WTC11 (cell line): ENCODE results near the gene CTXN3. TPM values are rescaled to one million over a fixed set of nuclear protein-coding genes. Genes with fewer than 3 reads are reported as not detected.

ENCODE experiments used
- ATAC-seq: fragments of 200-7000 bp; cut with Tn5 transposase; 2 replicates; pipeline ENCODE4 v1.10.0; 2021; ENCODE audit warnings: mild to moderate bottlenecking, moderate library complexity
- CTCF ChIA-PET: fragments of 300-600 bp; sonication (Branson Sonifier 250); formaldehyde crosslinking; loops from one replicate; lab custom pipeline; 2021; ENCODE audit warnings: antibody characterized with exemption; lab: Charles Lee
- POLR2A ChIA-PET: fragments of 350-600 bp; sonication (Branson Sonifier 250); formaldehyde crosslinking; loops from one replicate; lab custom pipeline; 2021; ENCODE audit warnings: antibody characterized with exemption; lab: Charles Lee
- DNase-seq: peaks from one replicate; pipeline ENCODE4 v3.0.0; 2021; ENCODE audit warnings: low spot score
- H3K27ac Mint-ChIP-seq: 2 replicates; pipeline ENCODE4 v1.8.0; 2021; ENCODE audit warnings: mixed read lengths
- H3K27me3 Mint-ChIP-seq: 2 replicates; pipeline ENCODE4 v1.8.0; 2021; ENCODE audit warnings: low read depth, mild to moderate bottlenecking, moderate library complexity, mixed read lengths
- H3K36me3 Mint-ChIP-seq: 2 replicates; pipeline ENCODE4 v1.8.0; 2021; ENCODE audit warnings: mixed read lengths
- H3K4me1 Mint-ChIP-seq: 2 replicates; pipeline ENCODE4 v1.8.0; 2022; ENCODE audit warnings: mixed read lengths
- H3K4me3 Mint-ChIP-seq: 2 replicates; pipeline ENCODE4 v1.8.0; 2021; ENCODE audit warnings: mild to moderate bottlenecking, moderate library complexity, mixed read lengths
- H3K9me3 Mint-ChIP-seq: 2 replicates; pipeline ENCODE4 v1.8.0; 2021; ENCODE audit warnings: mixed read lengths
- AR ChIP-seq: fragments of 250-450 bp; sonication (Bioruptor Pico); IDR thresholded peaks from 2 replicates; pipeline ENCODE4 v1.9.0; 2021; ENCODE audit warnings: mild to moderate bottlenecking
- ATF3 ChIP-seq: sonication (generic); formaldehyde crosslinking; conservative IDR thresholded peaks from 2 replicates; pipeline ENCODE4 v1.8.1; 2022; ENCODE audit warnings: mild to moderate bottlenecking, missing genetic modification reagents
- ELF4 ChIP-seq: sonication (generic); formaldehyde crosslinking; IDR thresholded peaks from 2 replicates; pipeline ENCODE4 v1.8.1; 2022; ENCODE audit warnings: low read depth, mild to moderate bottlenecking, moderate library complexity, missing genetic modification reagents
- FOXK1 ChIP-seq: sonication (generic); formaldehyde crosslinking; IDR thresholded peaks from 2 replicates; pipeline ENCODE4 v1.8.0; 2022; ENCODE audit warnings: mild to moderate bottlenecking, moderate library complexity, missing genetic modification reagents
- FOXP1 ChIP-seq: sonication (generic); formaldehyde crosslinking; IDR thresholded peaks from 2 replicates; pipeline ENCODE4 v1.8.0; 2022; ENCODE audit warnings: missing genetic modification reagents, mild to moderate bottlenecking, moderate library complexity, borderline replicate concordance
- HMGA2 ChIP-seq: fragments of 250-450 bp; sonication (Bioruptor Pico); IDR thresholded peaks from 2 replicates; pipeline ENCODE4 v1.4.0; 2021; ENCODE audit warnings: mild to moderate bottlenecking, moderate library complexity
- JUN ChIP-seq: sonication (generic); formaldehyde crosslinking; IDR thresholded peaks from 2 replicates; pipeline ENCODE4 v1.8.0; 2023; ENCODE audit warnings: mild to moderate bottlenecking, missing genetic modification reagents
- MXD4 ChIP-seq: fragments of 250-450 bp; sonication (Bioruptor Pico); IDR thresholded peaks from 2 replicates; pipeline ENCODE4 v1.8.0; 2021; ENCODE audit warnings: mild to moderate bottlenecking, moderate library complexity, borderline replicate concordance
- NFE2L1 ChIP-seq: sonication (generic); formaldehyde crosslinking; IDR thresholded peaks from 2 replicates; pipeline ENCODE4 v1.8.1; 2023; ENCODE audit warnings: missing genetic modification reagents
- NFYB ChIP-seq: sonication (generic); formaldehyde crosslinking; conservative IDR thresholded peaks from 2 replicates; pipeline ENCODE4 v1.8.0; 2022; ENCODE audit warnings: low read depth, missing genetic modification reagents
- NR1H2 ChIP-seq: sonication (generic); formaldehyde crosslinking; IDR thresholded peaks from 2 replicates; pipeline ENCODE4 v1.9.0; 2021; ENCODE audit warnings: mild to moderate bottlenecking, moderate library complexity, missing genetic modification reagents
- NR3C1 ChIP-seq: sonication (generic); formaldehyde crosslinking; conservative IDR thresholded peaks from 2 replicates; pipeline ENCODE4 v1.8.1; 2023; ENCODE audit warnings: low read depth, mild to moderate bottlenecking, missing genetic modification reagents
- ZMAT4 ChIP-seq: fragments of 250-450 bp; sonication (Bioruptor Pico); IDR thresholded peaks from 2 replicates; pipeline ENCODE4 v1.9.0; 2021; ENCODE audit warnings: mild to moderate bottlenecking
- ZNF121 ChIP-seq: sonication (generic); formaldehyde crosslinking; IDR thresholded peaks from 2 replicates; pipeline ENCODE4 v1.8.0; 2023; ENCODE audit warnings: missing genetic modification reagents
- ZNF671 ChIP-seq: fragments of 250-450 bp; sonication (Bioruptor Pico); IDR thresholded peaks from 2 replicates; pipeline ENCODE4 v1.8.0; 2021; ENCODE audit warnings: mild to moderate bottlenecking
- total RNA-seq: library from RNA; stranded (reverse); gene quantifications from 3 replicates; pipeline ENCODE4 v1.2.3, GENCODE V29; 2021
- TF ChIP-seq, protein P1 (sequence below): fragments of 250-450 bp; sonication (Bioruptor Pico); IDR thresholded peaks from 2 replicates; pipeline ENCODE4 v2.1.2; 2022; ENCODE audit warnings: mild to moderate bottlenecking, moderate library complexity
- TF ChIP-seq, protein P2 (sequence below): fragments of 250-450 bp; sonication (Bioruptor Pico); IDR thresholded peaks from 2 replicates; pipeline ENCODE4 v1.9.0; 2021; ENCODE audit warnings: mild to moderate bottlenecking, borderline replicate concordance

The CTXN3 gene
- total RNA-seq, 1 experiment from 2014 or later: not detected

GRCh38 chr5:127652952-127653611, 4.2 kb downstream of the CTXN3 start:
- Mint-ChIP-seq H3K27ac (no peak overlapping the region), H3K27me3 (no peaks in the 10 kb centered on the region), H3K36me3 (no peaks in the 10 kb centered on the region), H3K9me3 (no peaks in the 10 kb centered on the region), H3K4me1 (peaks cover 31% of the 10 kb centered on the region), H3K4me3 (no peak overlapping the region)
- DNase-seq (no peak), ATAC-seq (no peak)
- ChIA-PET CTCF (no interaction called here), POLR2A (no interaction called here)
- no peak for TF ChIP-seq ZMAT4 (CRISPR knock-in tag)
- no peak for TF ChIP-seq FOXP1 (CRISPR knock-in tag)
- TF ChIP-seq, protein P1, sequence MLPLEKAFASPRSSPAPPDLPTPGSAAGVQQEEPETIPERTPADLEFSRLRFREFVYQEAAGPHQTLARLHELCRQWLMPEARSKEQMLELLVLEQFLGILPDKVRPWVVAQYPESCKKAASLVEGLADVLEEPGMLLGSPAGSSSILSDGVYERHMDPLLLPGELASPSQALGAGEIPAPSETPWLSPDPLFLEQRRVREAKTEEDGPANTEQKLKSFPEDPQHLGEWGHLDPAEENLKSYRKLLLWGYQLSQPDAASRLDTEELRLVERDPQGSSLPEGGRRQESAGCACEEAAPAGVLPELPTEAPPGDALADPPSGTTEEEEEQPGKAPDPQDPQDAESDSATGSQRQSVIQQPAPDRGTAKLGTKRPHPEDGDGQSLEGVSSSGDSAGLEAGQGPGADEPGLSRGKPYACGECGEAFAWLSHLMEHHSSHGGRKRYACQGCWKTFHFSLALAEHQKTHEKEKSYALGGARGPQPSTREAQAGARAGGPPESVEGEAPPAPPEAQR (CRISPR knock-in tag): no peak
- no peak for TF ChIP-seq NFYB (CRISPR knock-in tag)
- no peak for TF ChIP-seq ZNF671 (CRISPR knock-in tag)
- TF ChIP-seq JUN (CRISPR knock-in tag): no peak
- no peak for TF ChIP-seq FOXK1 (CRISPR knock-in tag)
- no peak for TF ChIP-seq MXD4 (CRISPR knock-in tag)
- no peak for TF ChIP-seq NR1H2 (CRISPR knock-in tag)
- TF ChIP-seq ZNF121 (CRISPR knock-in tag): no peak
- no peak for TF ChIP-seq AR
- TF ChIP-seq NFE2L1 (CRISPR knock-in tag): no peak
- TF ChIP-seq HMGA2 (CRISPR knock-in tag): no peak
- no peak for TF ChIP-seq ELF4 (CRISPR knock-in tag)
- TF ChIP-seq ATF3 (CRISPR knock-in tag): no peak
- TF ChIP-seq, protein P2, sequence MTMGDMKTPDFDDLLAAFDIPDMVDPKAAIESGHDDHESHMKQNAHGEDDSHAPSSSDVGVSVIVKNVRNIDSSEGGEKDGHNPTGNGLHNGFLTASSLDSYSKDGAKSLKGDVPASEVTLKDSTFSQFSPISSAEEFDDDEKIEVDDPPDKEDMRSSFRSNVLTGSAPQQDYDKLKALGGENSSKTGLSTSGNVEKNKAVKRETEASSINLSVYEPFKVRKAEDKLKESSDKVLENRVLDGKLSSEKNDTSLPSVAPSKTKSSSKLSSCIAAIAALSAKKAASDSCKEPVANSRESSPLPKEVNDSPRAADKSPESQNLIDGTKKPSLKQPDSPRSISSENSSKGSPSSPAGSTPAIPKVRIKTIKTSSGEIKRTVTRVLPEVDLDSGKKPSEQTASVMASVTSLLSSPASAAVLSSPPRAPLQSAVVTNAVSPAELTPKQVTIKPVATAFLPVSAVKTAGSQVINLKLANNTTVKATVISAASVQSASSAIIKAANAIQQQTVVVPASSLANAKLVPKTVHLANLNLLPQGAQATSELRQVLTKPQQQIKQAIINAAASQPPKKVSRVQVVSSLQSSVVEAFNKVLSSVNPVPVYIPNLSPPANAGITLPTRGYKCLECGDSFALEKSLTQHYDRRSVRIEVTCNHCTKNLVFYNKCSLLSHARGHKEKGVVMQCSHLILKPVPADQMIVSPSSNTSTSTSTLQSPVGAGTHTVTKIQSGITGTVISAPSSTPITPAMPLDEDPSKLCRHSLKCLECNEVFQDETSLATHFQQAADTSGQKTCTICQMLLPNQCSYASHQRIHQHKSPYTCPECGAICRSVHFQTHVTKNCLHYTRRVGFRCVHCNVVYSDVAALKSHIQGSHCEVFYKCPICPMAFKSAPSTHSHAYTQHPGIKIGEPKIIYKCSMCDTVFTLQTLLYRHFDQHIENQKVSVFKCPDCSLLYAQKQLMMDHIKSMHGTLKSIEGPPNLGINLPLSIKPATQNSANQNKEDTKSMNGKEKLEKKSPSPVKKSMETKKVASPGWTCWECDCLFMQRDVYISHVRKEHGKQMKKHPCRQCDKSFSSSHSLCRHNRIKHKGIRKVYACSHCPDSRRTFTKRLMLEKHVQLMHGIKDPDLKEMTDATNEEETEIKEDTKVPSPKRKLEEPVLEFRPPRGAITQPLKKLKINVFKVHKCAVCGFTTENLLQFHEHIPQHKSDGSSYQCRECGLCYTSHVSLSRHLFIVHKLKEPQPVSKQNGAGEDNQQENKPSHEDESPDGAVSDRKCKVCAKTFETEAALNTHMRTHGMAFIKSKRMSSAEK: no peak

- H3K27me3 Mint-ChIP-seq: no peaks in the 10 kb centered on the region
- ChIA-PET CTCF (no interaction called here), POLR2A (no interaction called here)
- H3K27ac Mint-ChIP-seq: no peak overlapping the region
- no peak for ATAC-seq
- H3K9me3 Mint-ChIP-seq: no peaks in the 10 kb centered on the region
- no peak for TF ChIP-seq NR3C1 (CRISPR knock-in tag)
- TF ChIP-seq ATF3 (CRISPR knock-in tag): no peak
- no peak for TF ChIP-seq FOXK1 (CRISPR knock-in tag)
- no peaks in the 10 kb centered on the region for H3K36me3 Mint-ChIP-seq
- no peak overlapping the region for H3K4me3 Mint-ChIP-seq
- peaks cover 20% of the 10 kb centered on the region for H3K4me1 Mint-ChIP-seq
- DNase-seq: no peak
Observed at GRCh38 chr5:127656825-127657224, 7.9 kb downstream of the CTXN3 start.
